Measurements from ENCODE around the gene ASIC5. TPM values are rescaled to one million over a fixed set of nuclear protein-coding genes. Genes with fewer than 3 reads are reported as not detected.
A peak's percentile ranks its signal among the peaks of the same experiment; 100 is the strongest.
"Not testable (repeated sequence)": the region's sequence is repeated elsewhere in the genome, so short reads cannot be mapped to it uniquely, and the experiment has no call there.

ASIC5 gene
- total RNA-seq, 1 experiment from 2014 or later = not detected

GRCh38 chr4:155819066-155819465 is 47.0 kb downstream of the ASIC5 start:
- DNase-seq (ENCODE audit: low read depth) = no peak
- in situ Hi-C loops (cut with HindIII; ENCODE audit: low pct_unique_long_range_greater_than_20kb, low sequenced_read_pairs) = no loop called here

- DNase-seq (ENCODE audit: low read depth) = no peak
- in situ Hi-C loops (cut with HindIII; ENCODE audit: low pct_unique_long_range_greater_than_20kb, low sequenced_read_pairs) = no loop called here
Observed at GRCh38 chr4:155818639-155819038, 47.4 kb downstream of the ASIC5 start.

- no peak for DNase-seq (ENCODE audit: low read depth)
- in situ Hi-C loops (cut with HindIII; ENCODE audit: low pct_unique_long_range_greater_than_20kb, low sequenced_read_pairs) = no loop called here
Observed at GRCh38 chr4:155811083-155811482, 55.0 kb downstream of the ASIC5 start.

- peak; percentile 82 for DNase-seq (ENCODE audit: low read depth)
- in situ Hi-C loops (cut with HindIII; ENCODE audit: low pct_unique_long_range_greater_than_20kb, low sequenced_read_pairs) = no loop called here
Observed at GRCh38 chr4:155809835-155810234, 56.2 kb downstream of the ASIC5 start.

- in situ Hi-C loops (cut with HindIII; ENCODE audit: low pct_unique_long_range_greater_than_20kb, low sequenced_read_pairs) = no loop called here
- DNase-seq (ENCODE audit: low read depth) = no peak
Observed at GRCh38 chr4:155807021-155807420, 59.1 kb downstream of the ASIC5 start.

- in situ Hi-C loops (cut with HindIII; ENCODE audit: low pct_unique_long_range_greater_than_20kb, low sequenced_read_pairs) = no loop called here
- DNase-seq (ENCODE audit: low read depth) = no peak
Observed at GRCh38 chr4:155805016-155805415, 61.1 kb downstream of the ASIC5 start.

GRCh38 chr4:155802190-155802959 is 63.7 kb downstream of the ASIC5 start:
- in situ Hi-C loops (cut with HindIII; ENCODE audit: low pct_unique_long_range_greater_than_20kb, low sequenced_read_pairs) = no loop called here
- DNase-seq (ENCODE audit: low read depth) = no peak

- in situ Hi-C loops (cut with HindIII; ENCODE audit: low pct_unique_long_range_greater_than_20kb, low sequenced_read_pairs) = no loop called here
- DNase-seq (ENCODE audit: low read depth) = no peak
Observed at GRCh38 chr4:155800685-155801343, 65.3 kb downstream of the ASIC5 start.

GRCh38 chr4:155799794-155800123 is 66.3 kb downstream of the ASIC5 start:
- DNase-seq (ENCODE audit: low read depth) = no peak
- in situ Hi-C loops (cut with HindIII; ENCODE audit: low pct_unique_long_range_greater_than_20kb, low sequenced_read_pairs) = no loop called here

- in situ Hi-C loops (cut with HindIII; ENCODE audit: low pct_unique_long_range_greater_than_20kb, low sequenced_read_pairs) = no loop called here
Observed at GRCh38 chr4:155799116-155799793, 66.8 kb downstream of the ASIC5 start.

GRCh38 chr4:155797581-155797980 is 68.5 kb downstream of the ASIC5 start:
- DNase-seq (ENCODE audit: low read depth) = not testable (repeated sequence)

More at GRCh38 chr4:155799116-155799793, 66.8 kb downstream of the ASIC5 start:
- no peak for DNase-seq (ENCODE audit: low read depth)

GRCh38 chr4:155795991-155796390 is 70.1 kb downstream of the ASIC5 start:
- in situ Hi-C loops (cut with HindIII; ENCODE audit: low pct_unique_long_range_greater_than_20kb, low sequenced_read_pairs) = no loop called here
- DNase-seq (ENCODE audit: low read depth) = peak; percentile 14

More at GRCh38 chr4:155797581-155797980, 68.5 kb downstream of the ASIC5 start:
- in situ Hi-C loops (cut with HindIII; ENCODE audit: low pct_unique_long_range_greater_than_20kb, low sequenced_read_pairs) = not testable (repeated sequence)

GRCh38 chr4:155794589-155795236 is 71.4 kb downstream of the ASIC5 start:
- in situ Hi-C loops (cut with HindIII; ENCODE audit: low pct_unique_long_range_greater_than_20kb, low sequenced_read_pairs) = no loop called here
- DNase-seq (ENCODE audit: low read depth) = no peak

GRCh38 chr4:155789982-155790381 is 76.1 kb downstream of the ASIC5 start:
- no peak for DNase-seq (ENCODE audit: low read depth)
- in situ Hi-C loops (cut with HindIII; ENCODE audit: low pct_unique_long_range_greater_than_20kb, low sequenced_read_pairs) = no loop called here

- in situ Hi-C loops (cut with HindIII; ENCODE audit: low pct_unique_long_range_greater_than_20kb, low sequenced_read_pairs) = no loop called here
- no peak for DNase-seq (ENCODE audit: low read depth)
Observed at GRCh38 chr4:155789391-155789790, 76.7 kb downstream of the ASIC5 start.

GRCh38 chr4:155787113-155787710 is 78.9 kb downstream of the ASIC5 start:
- DNase-seq (ENCODE audit: low read depth) = peak; percentile 69
- in situ Hi-C loops (cut with HindIII; ENCODE audit: low pct_unique_long_range_greater_than_20kb, low sequenced_read_pairs) = no loop called here

- in situ Hi-C loops (cut with HindIII; ENCODE audit: low pct_unique_long_range_greater_than_20kb, low sequenced_read_pairs) = no loop called here
- no peak for DNase-seq (ENCODE audit: low read depth)
Observed at GRCh38 chr4:155785828-155786227, 80.2 kb downstream of the ASIC5 start.

GRCh38 chr4:155784637-155785036 is 81.4 kb downstream of the ASIC5 start:
- DNase-seq (ENCODE audit: low read depth) = no peak
- in situ Hi-C loops (cut with HindIII; ENCODE audit: low pct_unique_long_range_greater_than_20kb, low sequenced_read_pairs) = no loop called here

All from Caki2 (cell line).